Nephron (organoid): Measurements from ENCODE around the gene PRAC1.

Experiments used
- H3K27ac Mint-ChIP-seq, 3 experiments: 2 replicates each; pipeline ENCODE4 v1.8.0; 2020; ENCODE audit warnings: mixed read lengths in 3 of 3, mild to moderate bottlenecking in 2 of 3, moderate library complexity in 1 of 3
- H3K27me3 Mint-ChIP-seq: 2 replicates; pipeline ENCODE4 v1.8.0; 2021; ENCODE audit warnings: low read depth, mild to moderate bottlenecking, moderate library complexity, mixed read lengths
- H3K36me3 Mint-ChIP-seq: 2 replicates; pipeline ENCODE4 v1.8.0; 2020; ENCODE audit warnings: low read depth, mixed read lengths
- H3K4me1 Mint-ChIP-seq: 2 replicates; pipeline ENCODE4 v1.8.0; 2020; ENCODE audit warnings: mixed read lengths
- H3K4me3 Mint-ChIP-seq, 3 experiments: 2 replicates each; pipeline ENCODE4 v1.8.0; 2020; ENCODE audit warnings: mild to moderate bottlenecking in 3 of 3, mixed read lengths in 3 of 3, moderate library complexity in 2 of 3
- H3K9me3 Mint-ChIP-seq: 2 replicates; pipeline ENCODE4 v1.8.0; 2020; ENCODE audit warnings: mixed read lengths
- TF ChIP-seq, protein P1 (sequence below), 3 experiments: fragments of 200-600 bp; sonication (generic); IDR thresholded peaks; one replicate each; pipeline ENCODE4 v1.5.0; 2021; ENCODE audit warnings: antibody characterized with exemption in 3 of 3; ENCODE audit not compliant: unreplicated experiment in 3 of 3

Gene PRAC1

GRCh38 chr17:48725004-48725287 is 2.6 kb upstream of the PRAC1 start:
- Mint-ChIP-seq H3K4me3 (peak overlapping the region; percentile 19 to 45 (median 41)), H3K27ac (no peak overlapping the region), H3K9me3 (no peaks in the 10 kb centered on the region), H3K27me3 (peaks cover 100% of the 10 kb centered on the region), H3K4me1 (peaks cover 25% of the 10 kb centered on the region), H3K36me3 (no peaks in the 10 kb centered on the region)
- TF ChIP-seq, protein P1, sequence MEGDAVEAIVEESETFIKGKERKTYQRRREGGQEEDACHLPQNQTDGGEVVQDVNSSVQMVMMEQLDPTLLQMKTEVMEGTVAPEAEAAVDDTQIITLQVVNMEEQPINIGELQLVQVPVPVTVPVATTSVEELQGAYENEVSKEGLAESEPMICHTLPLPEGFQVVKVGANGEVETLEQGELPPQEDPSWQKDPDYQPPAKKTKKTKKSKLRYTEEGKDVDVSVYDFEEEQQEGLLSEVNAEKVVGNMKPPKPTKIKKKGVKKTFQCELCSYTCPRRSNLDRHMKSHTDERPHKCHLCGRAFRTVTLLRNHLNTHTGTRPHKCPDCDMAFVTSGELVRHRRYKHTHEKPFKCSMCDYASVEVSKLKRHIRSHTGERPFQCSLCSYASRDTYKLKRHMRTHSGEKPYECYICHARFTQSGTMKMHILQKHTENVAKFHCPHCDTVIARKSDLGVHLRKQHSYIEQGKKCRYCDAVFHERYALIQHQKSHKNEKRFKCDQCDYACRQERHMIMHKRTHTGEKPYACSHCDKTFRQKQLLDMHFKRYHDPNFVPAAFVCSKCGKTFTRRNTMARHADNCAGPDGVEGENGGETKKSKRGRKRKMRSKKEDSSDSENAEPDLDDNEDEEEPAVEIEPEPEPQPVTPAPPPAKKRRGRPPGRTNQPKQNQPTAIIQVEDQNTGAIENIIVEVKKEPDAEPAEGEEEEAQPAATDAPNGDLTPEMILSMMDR (IDR thresholded peaks at IDR 0.05; ENCODE audit: unreplicated experiment in 3 of 3): no peak

DNA sequence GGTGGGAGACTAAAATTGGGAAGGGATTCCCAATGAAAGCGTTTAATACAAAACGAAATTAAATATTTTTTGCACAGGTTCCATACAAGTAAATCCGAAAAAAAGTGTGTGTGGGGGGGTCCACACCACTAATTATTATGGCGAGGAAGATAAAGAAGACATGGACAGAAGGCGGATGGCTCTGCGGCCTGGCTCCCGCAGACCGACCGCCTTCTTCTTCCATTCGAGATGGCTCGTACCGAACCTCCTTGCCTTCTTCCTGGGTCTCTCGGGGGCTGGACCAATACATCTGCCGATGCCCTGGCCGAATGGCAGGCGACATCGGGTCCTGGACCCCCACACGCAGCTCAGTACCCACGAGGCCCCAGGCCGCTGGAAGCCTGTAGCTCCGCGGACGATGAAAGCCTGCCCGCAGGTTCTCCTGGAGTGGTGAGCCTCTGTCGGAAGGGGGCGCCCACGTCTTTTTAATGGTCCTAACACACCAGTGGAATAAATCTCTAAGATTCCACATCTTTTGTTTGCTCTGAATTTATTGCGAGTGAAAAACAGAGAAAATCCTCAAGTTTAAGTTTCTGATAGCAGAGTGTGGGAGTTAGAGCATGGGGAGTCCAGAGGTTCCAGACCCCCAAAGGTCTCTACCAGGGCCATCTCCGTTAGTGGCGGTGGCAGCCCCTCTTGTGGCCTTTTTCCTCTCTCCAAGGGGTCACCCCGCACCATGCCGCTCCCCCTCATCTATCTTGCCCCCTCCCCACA is 2.1 kb upstream of the PRAC1 start:
- Mint-ChIP-seq H3K9me3 (no peaks in the 10 kb centered on the region), H3K4me1 (peaks cover 21% of the 10 kb centered on the region), H3K27me3 (peaks cover 100% of the 10 kb centered on the region), H3K27ac (no peak overlapping the region), H3K4me3 (peak overlapping the region; percentile 61 to 77 (median 74)), H3K36me3 (no peaks in the 10 kb centered on the region)
- TF ChIP-seq, protein P1 (IDR thresholded peaks at IDR 0.05; ENCODE audit: unreplicated experiment in 3 of 3): peak; percentile 81 to 86 (median 84)

DNA sequence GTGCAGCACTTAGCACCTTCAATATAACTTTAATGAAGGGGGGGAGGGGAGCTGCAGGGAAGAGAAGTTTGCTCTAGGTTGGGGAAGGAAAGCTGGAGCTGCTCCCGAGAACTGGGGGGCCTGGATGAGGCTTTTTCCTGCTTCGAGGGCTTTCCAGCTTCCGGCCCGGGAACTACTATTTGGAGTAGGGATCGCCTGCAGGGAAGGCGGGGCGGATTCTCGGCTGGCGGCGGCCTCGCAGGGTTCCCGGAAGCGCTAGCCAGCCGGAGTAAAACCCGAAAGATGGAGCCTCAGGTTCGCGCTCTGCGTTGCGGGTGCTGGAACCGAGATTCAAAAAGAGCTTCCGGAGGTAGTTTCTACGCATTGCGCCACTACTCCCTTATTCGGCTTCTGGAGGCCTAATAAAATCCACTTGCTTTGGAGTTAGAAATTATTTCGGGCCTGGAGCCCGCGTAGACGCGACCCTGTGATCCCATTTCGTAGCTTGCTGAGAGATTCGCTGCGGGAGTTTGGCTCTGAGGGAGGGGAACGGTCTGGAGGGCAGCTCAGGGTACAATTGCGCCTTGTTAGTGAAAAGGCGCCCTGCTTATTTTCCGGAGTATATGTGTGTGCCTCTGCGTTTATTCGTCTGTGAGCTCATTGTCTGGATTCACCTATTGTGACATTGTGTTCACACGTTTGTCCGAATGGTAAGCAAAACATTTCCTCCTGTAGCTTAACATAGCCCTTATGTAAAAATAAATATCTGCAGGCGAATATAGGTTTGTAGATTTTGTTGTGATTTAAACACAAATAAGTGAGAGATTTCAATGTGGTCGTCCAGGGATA is 1.3 kb upstream of the PRAC1 start:
- Mint-ChIP-seq H3K9me3 (no peaks in the 10 kb centered on the region), H3K4me3 (peak overlapping the region; percentile 1 to 74 (median 26)), H3K4me1 (peaks cover 22% of the 10 kb centered on the region), H3K27me3 (peaks cover 100% of the 10 kb centered on the region), H3K27ac (no peak overlapping the region), H3K36me3 (no peaks in the 10 kb centered on the region)
- TF ChIP-seq, protein P1 (IDR thresholded peaks at IDR 0.05; ENCODE audit: unreplicated experiment in 3 of 3): no peak

- TF ChIP-seq, protein P1 (IDR thresholded peaks at IDR 0.05; ENCODE audit: unreplicated experiment in 3 of 3): no peak
- Mint-ChIP-seq H3K4me1 (peaks cover 26% of the 10 kb centered on the region), H3K4me3 (peak within 1 kb of the TSS; percentile 1 to 74 (median 26)), H3K27ac (no peak within 1 kb of the TSS), H3K27me3 (peaks cover 100% of the 10 kb centered on the region), H3K9me3 (no peaks in the 10 kb centered on the region), H3K36me3 (no peaks in the 10 kb centered on the region)
Observed at GRCh38 chr17:48722915-48723422, 651 bp upstream of the PRAC1 start, which contains the start of gene PRAC2. Gene PRAC2, plus strand, starts transcription at chr17:48723185. Its CDS starts 1,226 bp downstream, at chr17:48724411.

DNA sequence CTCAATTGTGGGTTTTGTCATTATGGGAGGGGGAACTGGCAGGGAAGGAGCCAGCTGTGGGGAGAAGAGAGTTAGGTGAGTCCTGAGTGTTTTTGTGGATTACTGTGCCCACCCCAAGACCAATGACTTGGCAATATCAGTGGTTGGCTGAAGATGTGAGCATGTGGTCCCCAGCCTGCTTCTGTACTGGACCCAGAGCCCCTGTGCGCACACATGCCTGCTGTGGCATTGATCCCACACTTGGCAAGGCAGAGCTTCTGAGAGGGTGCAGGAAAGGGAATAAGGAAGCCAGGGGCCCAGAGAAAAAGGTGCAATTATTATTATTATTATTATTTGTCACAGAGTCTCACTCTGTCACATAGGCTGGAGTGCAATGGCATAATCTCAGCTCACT is 1.3 kb downstream of the PRAC1 start:
- Mint-ChIP-seq H3K9me3 (no peaks in the 10 kb centered on the region), H3K27ac (no peak overlapping the region), H3K36me3 (no peaks in the 10 kb centered on the region), H3K27me3 (peaks cover 100% of the 10 kb centered on the region), H3K4me1 (peaks cover 26% of the 10 kb centered on the region), H3K4me3 (no peak overlapping the region)
- TF ChIP-seq, protein P1 (IDR thresholded peaks at IDR 0.05; ENCODE audit: unreplicated experiment in 3 of 3): no peak
